Left renal pelvis (tissue), 4 donors: Measurements from ENCODE around the gene CTSV. TPM values are rescaled to one million over a fixed set of nuclear protein-coding genes. Genes with fewer than 3 reads are reported as not detected.

Experiments used
- polyA plus RNA-seq, 4 donors: library from polyadenylated mRNA; unstranded; fragments of 120-200 nt; gene quantifications; one replicate each; pipeline ENCODE4 v1.2.1, GENCODE V29; 2013; ENCODE audit not compliant: insufficient read length in 4 of 4

Gene CTSV
- polyA plus RNA-seq, 4 donors = 1.9 to 36.3 (median 21.9) TPM

Other genes starting within 250 kb of the CTSV start
- 1 to 10 TPM; 6.2 to 8.3 (median 7.7) TPM for gene ZNF782, start 184.6 kb downstream of the CTSV start, polyA plus RNA-seq
- under 1 TPM; 0.37 to 0.95 (median 0.60) TPM for gene NUTM2G, start 110.3 kb downstream of the CTSV start, polyA plus RNA-seq